SKM-1 (cell line): Measurements from ENCODE around the gene SUMO2.
"Not testable (repeated sequence)": the region's sequence is repeated elsewhere in the genome, so short reads cannot be mapped to it uniquely, and the experiment has no call there.

Experiments used
- DNase-seq: peaks from one replicate; lab custom pipeline; 2025; ENCODE audit not compliant: unreplicated experiment; lab: John Stamatoyannopoulos, UW

The SUMO2 gene

GRCh38 chr17:75182319-75182568 lies 515 bp downstream of the SUMO2 start:
- no peak for DNase-seq

- DNase-seq, result no peak
These were observed 996 bp downstream of the SUMO2 start for GRCh38 chr17:75181608-75182318.

- DNase-seq, result no peak
These were observed 1.6 kb downstream of the SUMO2 start for GRCh38 chr17:75181110-75181509.

- DNase-seq, result no peak
These were observed 4.3 kb downstream of the SUMO2 start for GRCh38 chr17:75178453-75178852.

GRCh38 chr17:75176625-75177024 lies 6.1 kb downstream of the SUMO2 start:
- no peak for DNase-seq

- no peak for DNase-seq
These were observed 7.8 kb downstream of the SUMO2 start for GRCh38 chr17:75174996-75175395.

GRCh38 chr17:75173526-75173925 lies 9.2 kb downstream of the SUMO2 start:
- no peak for DNase-seq

GRCh38 chr17:75168998-75169397 lies 13.8 kb downstream of the SUMO2 start:
- no peak for DNase-seq

GRCh38 chr17:75164606-75165005 lies 18.2 kb downstream of the SUMO2 start:
- DNase-seq, result not testable (repeated sequence)

GRCh38 chr17:75163074-75163473 lies 19.7 kb downstream of the SUMO2 start:
- no peak for DNase-seq

- no peak for DNase-seq
These were observed 22.5 kb downstream of the SUMO2 start for GRCh38 chr17:75160211-75160610.

- no peak for DNase-seq
These were observed 23.3 kb downstream of the SUMO2 start for GRCh38 chr17:75159196-75160031.

- not testable (repeated sequence) for DNase-seq
These were observed 24.3 kb downstream of the SUMO2 start for GRCh38 chr17:75158480-75158879.

GRCh38 chr17:75155191-75155601 lies 27.6 kb downstream of the SUMO2 start:
- DNase-seq, result no peak

- peak; percentile 94 for DNase-seq
These were observed 28.3 kb downstream of the SUMO2 start, which contains the start of gene JPT1 for GRCh38 chr17:75154195-75155106. TSS of gene JPT1 (minus strand) at chr17:75154512. CDS start at chr17:75154397, 115 bp downstream.

GRCh38 chr17:75153780-75154194 lies 29.0 kb downstream of the SUMO2 start:
- no peak for DNase-seq

GRCh38 chr17:75152922-75153779 lies 29.6 kb downstream of the SUMO2 start:
- DNase-seq, result peak; percentile 31

GRCh38 chr17:75152523-75152921 lies 30.2 kb downstream of the SUMO2 start:
- DNase-seq, result no peak

GRCh38 chr17:75151930-75152329 lies 30.8 kb downstream of the SUMO2 start:
- DNase-seq, result no peak

- no peak for DNase-seq
These were observed 34.7 kb downstream of the SUMO2 start for GRCh38 chr17:75147878-75148546.
